ENCODE results near the gene L3MBTL1. TPM values are rescaled to one million over a fixed set of nuclear protein-coding genes. Genes with fewer than 3 reads are reported as not detected.

Gene L3MBTL1
- total and polyA plus RNA-seq, 2 donors (not counting 1 experiment from before 2014, with no cell fraction given) = 1.5 to 10.7 TPM

GRCh38 chr20:43571310-43571709 lies 63.8 kb downstream of the L3MBTL1 start:
- Histone ChIP-seq H2AFZ (ENCODE audit: low read length) (no peak overlapping the region), H3K36me3 (ENCODE audit: control insufficient read depth, insufficient read depth, low read length) (no peaks in the 10 kb centered on the region), H3K4me2 (ENCODE audit: extremely low read depth, insufficient read depth, low read length) (no peak overlapping the region), H3K27me3 (ENCODE audit: control insufficient read depth, insufficient read depth, low read length) (no peaks in the 10 kb centered on the region), H3K9ac (ENCODE audit: insufficient read depth, low read length) (no peak overlapping the region), H3K4me3 (replicated peaks in 1 of 4; ENCODE audit: control extremely low read depth in 1 of 4, insufficient read depth in 1 of 4, low read depth in 3 of 4, low read length in 4 of 4) (no peak overlapping the region), H4K20me1 (ENCODE audit: control insufficient read depth, extremely low read depth, insufficient read depth, low read length) (no peaks in the 10 kb centered on the region), H3K9me3 (ENCODE audit: control insufficient read depth, insufficient read depth, low read depth, low read length) (no peaks in the 10 kb centered on the region), H3K79me2 (ENCODE audit: control insufficient read depth, insufficient read depth, low read length) (no peaks in the 10 kb centered on the region), H3K27ac (ENCODE audit: insufficient read depth, low read length) (no peak overlapping the region), H3K4me1 (ENCODE audit: control insufficient read depth, extremely low read depth, insufficient read depth, low read length) (no peaks in the 10 kb centered on the region)
- DNase-seq (ENCODE audit: low read depth in 2 of 2) = no peak
- TF ChIP-seq EZH2 (IDR thresholded peaks at IDR 0.05; ENCODE audit: low read length, missing control alignments) (no peak), CTCF (conservative IDR thresholded peaks at IDR 0.05 in 1 of 2, IDR thresholded peaks at IDR 0.05 in 1 of 2; ENCODE audit: low read depth in 1 of 2, low read length in 2 of 2) (no peak)

GRCh38 chr20:43571771-43572170 lies 64.3 kb downstream of the L3MBTL1 start:
- H3K4me1 ChIP-seq (ENCODE audit: control insufficient read depth, extremely low read depth, insufficient read depth, low read length) = no peaks in the 10 kb centered on the region
- no peaks in the 10 kb centered on the region for H3K79me2 ChIP-seq (ENCODE audit: control insufficient read depth, insufficient read depth, low read length)
- no peak overlapping the region for H3K9ac ChIP-seq (ENCODE audit: insufficient read depth, low read length)
- H3K9me3 ChIP-seq (ENCODE audit: control insufficient read depth, insufficient read depth, low read depth, low read length) = no peaks in the 10 kb centered on the region
- TF ChIP-seq EZH2 (IDR thresholded peaks at IDR 0.05; ENCODE audit: low read length, missing control alignments) (no peak), CTCF (conservative IDR thresholded peaks at IDR 0.05 in 1 of 2, IDR thresholded peaks at IDR 0.05 in 1 of 2; ENCODE audit: low read depth in 1 of 2, low read length in 2 of 2) (no peak)
- no peak overlapping the region for H3K27ac ChIP-seq (ENCODE audit: insufficient read depth, low read length)
- no peak overlapping the region for H2AFZ ChIP-seq (ENCODE audit: low read length)
- H3K4me2 ChIP-seq (ENCODE audit: extremely low read depth, insufficient read depth, low read length) = no peak overlapping the region
- no peaks in the 10 kb centered on the region for H3K36me3 ChIP-seq (ENCODE audit: control insufficient read depth, insufficient read depth, low read length)
- H4K20me1 ChIP-seq (ENCODE audit: control insufficient read depth, extremely low read depth, insufficient read depth, low read length) = no peaks in the 10 kb centered on the region
- no peak overlapping the region for H3K4me3 ChIP-seq (replicated peaks in 1 of 4; ENCODE audit: control extremely low read depth in 1 of 4, insufficient read depth in 1 of 4, low read depth in 3 of 4, low read length in 4 of 4)
- DNase-seq (ENCODE audit: low read depth in 2 of 2) = no peak
- no peaks in the 10 kb centered on the region for H3K27me3 ChIP-seq (ENCODE audit: control insufficient read depth, insufficient read depth, low read length)

GRCh38 chr20:43572891-43573290 lies 65.4 kb downstream of the L3MBTL1 start:
- H3K4me3 ChIP-seq (replicated peaks in 1 of 4; ENCODE audit: control extremely low read depth in 1 of 4, insufficient read depth in 1 of 4, low read depth in 3 of 4, low read length in 4 of 4) = no peak overlapping the region
- no peak for DNase-seq (ENCODE audit: low read depth in 2 of 2)
- H3K79me2 ChIP-seq (ENCODE audit: control insufficient read depth, insufficient read depth, low read length) = no peaks in the 10 kb centered on the region
- no peak for TF ChIP-seq CTCF (conservative IDR thresholded peaks at IDR 0.05 in 1 of 2, IDR thresholded peaks at IDR 0.05 in 1 of 2; ENCODE audit: low read depth in 1 of 2, low read length in 2 of 2)
- TF ChIP-seq EZH2 (IDR thresholded peaks at IDR 0.05; ENCODE audit: low read length, missing control alignments) = no peak
- H3K4me2 ChIP-seq (ENCODE audit: extremely low read depth, insufficient read depth, low read length) = no peak overlapping the region
- H3K9ac ChIP-seq (ENCODE audit: insufficient read depth, low read length) = no peak overlapping the region
- H3K4me1 ChIP-seq (ENCODE audit: control insufficient read depth, extremely low read depth, insufficient read depth, low read length) = no peaks in the 10 kb centered on the region
- no peak overlapping the region for H2AFZ ChIP-seq (ENCODE audit: low read length)
- H3K9me3 ChIP-seq (ENCODE audit: control insufficient read depth, insufficient read depth, low read depth, low read length) = no peaks in the 10 kb centered on the region
- no peak overlapping the region for H3K27ac ChIP-seq (ENCODE audit: insufficient read depth, low read length)
- H3K36me3 ChIP-seq (ENCODE audit: control insufficient read depth, insufficient read depth, low read length) = no peaks in the 10 kb centered on the region
- no peaks in the 10 kb centered on the region for H3K27me3 ChIP-seq (ENCODE audit: control insufficient read depth, insufficient read depth, low read length)
- H4K20me1 ChIP-seq (ENCODE audit: control insufficient read depth, extremely low read depth, insufficient read depth, low read length) = no peaks in the 10 kb centered on the region

Data from fibroblast of lung (primary cell).